Heart left ventricle (tissue), 13 donors: ENCODE results near the gene ZC2HC1C.

Experiments used
- POLR2A ChIP-seq, 2 donors: fragments of 450-650 bp; IDR thresholded peaks; one replicate each; pipeline ENCODE4 v1.6.1; 2017; ENCODE audit warnings: antibody characterized with exemption in 2 of 2, mild to moderate bottlenecking in 2 of 2, moderate library complexity in 2 of 2
- TF ChIP-seq, protein P1 (sequence below), 12 donors: fragments of 200-600 bp; sonication (generic) in 4 of 12; IDR thresholded peaks; one replicate each; pipeline versions ENCODE4 v1.5.0 to v1.8.0; 2018 to 2022; ENCODE audit warnings: antibody characterized with exemption in 12 of 12, mild to moderate bottlenecking in 5 of 12
- donor health status: ischemic (EF 13 %, LVEDD 7.1; RV severe dilation, severe dysfunction).
- donor health status: DM: no; HTN: yes; CAD: no.
- donor health status: DM: no; HTN: no; CAD: no.
- donor health status: ischemic (EF 25% LVEDD 6.9; RV normal size, moderate dysfunction).
- donor health status: ischemic (EF 25% LVEDD 5.7; RV mildly dilated, moderate dysfunction).
- donor health status: ischemic (EF 35%, LVEDD 5.7; RV mildly dilated, moderate dysfunction).
- donor health status: nonischemic (EF 11% LVEDD 7.7; RV severe dilation, severe dysfunction).
- donor health status: DM: yes; HTN: yes; CAD: no.
- donor health status: PGD.
- donor health status: ischemic (EF 29% LVEDD 5.4; RV normal size, mild dysfunction).
- donor health status: nonischemic (EF 23%, LVEDD 6.1; RV moderate dilation, normal function).

DNA sequence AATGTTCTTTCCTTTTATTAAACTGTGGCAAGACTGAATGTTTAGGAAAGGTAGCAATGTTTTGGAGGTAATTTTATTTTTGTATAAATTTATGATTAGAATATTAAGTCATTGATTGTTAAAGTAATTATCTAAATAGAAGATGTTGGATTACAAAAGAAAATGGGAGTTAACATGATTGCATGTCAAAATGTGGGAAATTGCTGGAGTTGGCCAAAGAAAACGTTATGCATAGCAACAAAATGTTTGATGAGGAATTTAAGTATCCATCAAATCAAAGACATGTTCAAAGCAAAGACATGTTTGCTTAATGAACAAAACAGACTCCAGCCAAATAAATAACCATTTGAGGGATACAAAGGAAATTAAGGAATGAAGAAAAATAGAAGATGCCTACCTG is 15.0 kb upstream of the ZC2HC1C start:
- TF ChIP-seq, protein P1, sequence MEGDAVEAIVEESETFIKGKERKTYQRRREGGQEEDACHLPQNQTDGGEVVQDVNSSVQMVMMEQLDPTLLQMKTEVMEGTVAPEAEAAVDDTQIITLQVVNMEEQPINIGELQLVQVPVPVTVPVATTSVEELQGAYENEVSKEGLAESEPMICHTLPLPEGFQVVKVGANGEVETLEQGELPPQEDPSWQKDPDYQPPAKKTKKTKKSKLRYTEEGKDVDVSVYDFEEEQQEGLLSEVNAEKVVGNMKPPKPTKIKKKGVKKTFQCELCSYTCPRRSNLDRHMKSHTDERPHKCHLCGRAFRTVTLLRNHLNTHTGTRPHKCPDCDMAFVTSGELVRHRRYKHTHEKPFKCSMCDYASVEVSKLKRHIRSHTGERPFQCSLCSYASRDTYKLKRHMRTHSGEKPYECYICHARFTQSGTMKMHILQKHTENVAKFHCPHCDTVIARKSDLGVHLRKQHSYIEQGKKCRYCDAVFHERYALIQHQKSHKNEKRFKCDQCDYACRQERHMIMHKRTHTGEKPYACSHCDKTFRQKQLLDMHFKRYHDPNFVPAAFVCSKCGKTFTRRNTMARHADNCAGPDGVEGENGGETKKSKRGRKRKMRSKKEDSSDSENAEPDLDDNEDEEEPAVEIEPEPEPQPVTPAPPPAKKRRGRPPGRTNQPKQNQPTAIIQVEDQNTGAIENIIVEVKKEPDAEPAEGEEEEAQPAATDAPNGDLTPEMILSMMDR (IDR thresholded peaks at IDR 0.05): no peak
- no peak for TF ChIP-seq POLR2A (IDR thresholded peaks at IDR 0.05)
